SK-N-SH treated with all-trans-retinoic acid at 6 μM for 48 hours (cell line): ENCODE data around the gene TTC39A.

Source experiments
- ARNTL ChIP-seq: fragments of 450-650 bp; formaldehyde crosslinking; IDR thresholded peaks from 2 replicates; pipeline ENCODE4 v1.5.0; 2020; ENCODE audit warnings: low read depth, mild to moderate bottlenecking, moderate library complexity, borderline replicate concordance
- PATZ1 ChIP-seq: fragments of 250-450 bp; sonication (Bioruptor Pico); IDR thresholded peaks from 2 replicates; pipeline ENCODE4 v1.8.0; 2020; ENCODE audit warnings: mild to moderate bottlenecking, moderate library complexity, borderline replicate concordance

- TF ChIP-seq ARNTL (CRISPR knock-in tag) (no peak), PATZ1 (CRISPR knock-in tag) (no peak)
These were observed 33.7 kb downstream of the TTC39A start for GRCh38 chr1:51296383-51297357.
